SK-N-SH treated with all-trans-retinoic acid at 6 μM for 48 hours (cell line): ENCODE results near the gene CCR9.

Experiments
- ARNTL ChIP-seq: fragments of 450-650 bp; formaldehyde crosslinking; IDR thresholded peaks from 2 replicates; pipeline ENCODE4 v1.5.0; 2020; ENCODE audit warnings: low read depth, mild to moderate bottlenecking, moderate library complexity, borderline replicate concordance
- CSRNP3 ChIP-seq: fragments of 250-450 bp; sonication (Bioruptor Pico); IDR thresholded peaks from 2 replicates; pipeline ENCODE4 v1.5.1; 2021; ENCODE audit warnings: mild to moderate bottlenecking, moderate library complexity
- GLIS3 ChIP-seq: fragments of 250-450 bp; sonication (Bioruptor Pico); IDR thresholded peaks from 2 replicates; pipeline ENCODE4 v1.5.0; 2020; ENCODE audit warnings: mild to moderate bottlenecking, moderate library complexity
- OSR1 ChIP-seq: fragments of 250-450 bp; sonication (Bioruptor Pico); IDR thresholded peaks from 2 replicates; pipeline ENCODE4 v1.8.0; 2022; ENCODE audit warnings: moderate library complexity, mild to moderate bottlenecking, inconsistent platforms
- RARB ChIP-seq: fragments of 250-450 bp; sonication (Bioruptor Pico); IDR thresholded peaks from 2 replicates; pipeline ENCODE4 v1.8.0; 2021; ENCODE audit warnings: mild to moderate bottlenecking, moderate library complexity
- SNAI2 ChIP-seq: fragments of 250-450 bp; sonication (Bioruptor Pico); IDR thresholded peaks from 2 replicates; pipeline ENCODE4 v1.5.0; 2020; ENCODE audit warnings: mild to moderate bottlenecking, moderate library complexity
- ZC3H10 ChIP-seq: fragments of 250-450 bp; sonication (Bioruptor Pico); IDR thresholded peaks from 2 replicates; pipeline ENCODE4 v1.5.1; 2021; ENCODE audit warnings: mild to moderate bottlenecking, moderate library complexity
- ZNF70 ChIP-seq: fragments of 450-650 bp; formaldehyde crosslinking; IDR thresholded peaks from 2 replicates; pipeline ENCODE4 v1.5.0; 2020; ENCODE audit warnings: mild to moderate bottlenecking, moderate library complexity
- TF ChIP-seq, protein P1 (sequence below): fragments of 250-450 bp; sonication (Bioruptor Pico); IDR thresholded peaks from 2 replicates; pipeline ENCODE4 v1.8.0; 2020; ENCODE audit warnings: mild to moderate bottlenecking, moderate library complexity, borderline replicate concordance

GRCh38 chr3:45880725-45881077 is 5.6 kb upstream of the CCR9 start:
- TF ChIP-seq, protein P1, sequence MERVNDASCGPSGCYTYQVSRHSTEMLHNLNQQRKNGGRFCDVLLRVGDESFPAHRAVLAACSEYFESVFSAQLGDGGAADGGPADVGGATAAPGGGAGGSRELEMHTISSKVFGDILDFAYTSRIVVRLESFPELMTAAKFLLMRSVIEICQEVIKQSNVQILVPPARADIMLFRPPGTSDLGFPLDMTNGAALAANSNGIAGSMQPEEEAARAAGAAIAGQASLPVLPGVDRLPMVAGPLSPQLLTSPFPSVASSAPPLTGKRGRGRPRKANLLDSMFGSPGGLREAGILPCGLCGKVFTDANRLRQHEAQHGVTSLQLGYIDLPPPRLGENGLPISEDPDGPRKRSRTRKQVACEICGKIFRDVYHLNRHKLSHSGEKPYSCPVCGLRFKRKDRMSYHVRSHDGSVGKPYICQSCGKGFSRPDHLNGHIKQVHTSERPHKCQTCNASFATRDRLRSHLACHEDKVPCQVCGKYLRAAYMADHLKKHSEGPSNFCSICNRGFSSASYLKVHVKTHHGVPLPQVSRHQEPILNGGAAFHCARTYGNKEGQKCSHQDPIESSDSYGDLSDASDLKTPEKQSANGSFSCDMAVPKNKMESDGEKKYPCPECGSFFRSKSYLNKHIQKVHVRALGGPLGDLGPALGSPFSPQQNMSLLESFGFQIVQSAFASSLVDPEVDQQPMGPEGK (CRISPR knock-in tag), result no peak
- TF ChIP-seq OSR1 (CRISPR knock-in tag) (no peak), RARB (CRISPR knock-in tag) (no peak), GLIS3 (CRISPR knock-in tag) (no peak), SNAI2 (no peak), ARNTL (no peak), ZC3H10 (CRISPR knock-in tag) (no peak), CSRNP3 (CRISPR knock-in tag) (no peak), ZNF70 (CRISPR knock-in tag) (no peak)
